GM12878 (cell line): ENCODE results near the gene BBX. TPM values are rescaled to one million over a fixed set of nuclear protein-coding genes. Genes with fewer than 3 reads are reported as not detected.
A peak's percentile ranks its signal among the peaks of the same experiment; 100 is the strongest.

Source experiments
- BACH1 ChIP-seq: fragments of 450-650 bp; IDR thresholded peaks from 2 replicates; pipeline ENCODE4 v1.6.1; 2017; ENCODE audit warnings: mild to moderate bottlenecking, borderline replicate concordance
- CHD2 ChIP-seq: IDR thresholded peaks from 2 replicates; pipeline ENCODE4 v1.6.1; 2011; ENCODE audit warnings: low read depth, low read length, improper control_type of control experiment, borderline replicate concordance
- CHD4 ChIP-seq: fragments of 200-600 bp; sonication (generic); IDR thresholded peaks from 2 replicates; pipeline ENCODE4 v1.6.1; 2016; ENCODE audit warnings: mild to moderate bottlenecking
- ETV6 ChIP-seq, 2 experiments: fragments of 450-650 bp in 1 of 2; IDR thresholded peaks in 1 of 2; conservative IDR thresholded peaks in 1 of 2; 2 replicates each; pipeline ENCODE4 v1.6.1; 2014; ENCODE audit warnings: antibody characterized with exemption in 1 of 2, borderline replicate concordance in 1 of 2, low read depth in 1 of 2, mild to moderate bottlenecking in 1 of 2, moderate library complexity in 1 of 2
- FOXK2 ChIP-seq: fragments of 450-650 bp; IDR thresholded peaks from 2 replicates; pipeline ENCODE4 v1.6.1; 2017; ENCODE audit warnings: mild to moderate bottlenecking, moderate library complexity
- IKZF1 ChIP-seq: fragments of 450-650 bp; conservative IDR thresholded peaks from 2 replicates; pipeline ENCODE4 v1.6.1; 2017; ENCODE audit warnings: antibody characterized with exemption, mild to moderate bottlenecking
- KAT2A ChIP-seq: conservative IDR thresholded peaks from 2 replicates; pipeline ENCODE4 v1.6.1; 2011; ENCODE audit warnings: low read depth, low read length; ENCODE audit not compliant: control insufficient read depth
- MTA3 ChIP-seq: IDR thresholded peaks from 2 replicates; pipeline ENCODE4 v1.6.1; 2012; ENCODE audit warnings: low read length, inconsistent platforms, borderline replicate concordance
- MYC ChIP-seq: IDR thresholded peaks from 2 replicates; pipeline ENCODE4 v1.6.1; 2011; ENCODE audit warnings: mild to moderate bottlenecking, low read length, moderate library complexity, inconsistent platforms; ENCODE audit not compliant: insufficient read depth, insufficient replicate concordance, insufficient read length, severe bottlenecking
- REST ChIP-seq: IDR thresholded peaks from 2 replicates; pipeline ENCODE4 v1.6.1; 2012; ENCODE audit warnings: mild to moderate bottlenecking, low read depth, low read length
- SPI1 ChIP-seq: IDR thresholded peaks from 2 replicates; pipeline ENCODE4 v1.6.1; 2011; ENCODE audit warnings: low read depth, mild to moderate bottlenecking, low read length, moderate library complexity, borderline replicate concordance; ENCODE audit not compliant: insufficient read depth
- ZBED1 ChIP-seq: IDR thresholded peaks from 2 replicates; pipeline ENCODE4 v1.6.1; 2016; ENCODE audit warnings: borderline replicate concordance
- ZBTB33 ChIP-seq: fragments of 450-650 bp; IDR thresholded peaks from 2 replicates; pipeline ENCODE4 v1.6.1; 2017; ENCODE audit warnings: mild to moderate bottlenecking
- ZBTB4 ChIP-seq: fragments of 450-650 bp; formaldehyde crosslinking; IDR thresholded peaks from 2 replicates; pipeline ENCODE4 v1.4.0; 2022; ENCODE audit warnings: mild to moderate bottlenecking, moderate library complexity
- ZSCAN29 ChIP-seq: fragments of 450-650 bp; IDR thresholded peaks from 2 replicates; pipeline ENCODE4 v1.6.1; 2017; ENCODE audit warnings: mild to moderate bottlenecking, moderate library complexity
- polyA plus RNA-seq, 11 experiments: library from polyadenylated mRNA; depleted of rRNA in 4 of 11; unstranded in 6 of 11; stranded (reverse) in 5 of 11; fragments of >200 nt; fragmentation: Nextera tagmentation in 4 of 11; fragmentation: Illumina TruSeq in 1 of 11; extraction: Ambion mirVana in 4 of 11; extraction: Trizol in 1 of 11; gene quantifications; 1 replicate in 1 of 11; 2 replicates in 10 of 11; pipeline versions ENCODE4 v1.2.1 to v1.2.3, GENCODE V29; 2011 to 2016; ENCODE audit warnings: inconsistent platforms in 2 of 11, missing spikeins in 2 of 11, low read depth in 1 of 11
- total RNA-seq, 4 experiments: library from RNA; depleted of rRNA in 3 of 4; stranded (reverse); fragments of >200 nt in 3 of 4; fragmentation: Illumina TruSeq in 1 of 4; extraction: Trizol in 1 of 4; gene quantifications; 2 replicates each; pipeline versions ENCODE4 v1.2.1 to v1.2.3, GENCODE V29; 2013 to 2021
- TF ChIP-seq, protein P1 (sequence below): fragments of 450-650 bp; formaldehyde crosslinking; IDR thresholded peaks from 2 replicates; pipeline ENCODE4 v1.5.0; 2022; ENCODE audit warnings: mild to moderate bottlenecking, missing genetic modification characterization

BBX gene
- total and polyA plus RNA-seq, 10 of the 15 experiments (the other 5 are each of a cell fraction or from before 2014, with no cell fraction given), result 13.3 to 38.5 (median 32.0) TPM

DNA sequence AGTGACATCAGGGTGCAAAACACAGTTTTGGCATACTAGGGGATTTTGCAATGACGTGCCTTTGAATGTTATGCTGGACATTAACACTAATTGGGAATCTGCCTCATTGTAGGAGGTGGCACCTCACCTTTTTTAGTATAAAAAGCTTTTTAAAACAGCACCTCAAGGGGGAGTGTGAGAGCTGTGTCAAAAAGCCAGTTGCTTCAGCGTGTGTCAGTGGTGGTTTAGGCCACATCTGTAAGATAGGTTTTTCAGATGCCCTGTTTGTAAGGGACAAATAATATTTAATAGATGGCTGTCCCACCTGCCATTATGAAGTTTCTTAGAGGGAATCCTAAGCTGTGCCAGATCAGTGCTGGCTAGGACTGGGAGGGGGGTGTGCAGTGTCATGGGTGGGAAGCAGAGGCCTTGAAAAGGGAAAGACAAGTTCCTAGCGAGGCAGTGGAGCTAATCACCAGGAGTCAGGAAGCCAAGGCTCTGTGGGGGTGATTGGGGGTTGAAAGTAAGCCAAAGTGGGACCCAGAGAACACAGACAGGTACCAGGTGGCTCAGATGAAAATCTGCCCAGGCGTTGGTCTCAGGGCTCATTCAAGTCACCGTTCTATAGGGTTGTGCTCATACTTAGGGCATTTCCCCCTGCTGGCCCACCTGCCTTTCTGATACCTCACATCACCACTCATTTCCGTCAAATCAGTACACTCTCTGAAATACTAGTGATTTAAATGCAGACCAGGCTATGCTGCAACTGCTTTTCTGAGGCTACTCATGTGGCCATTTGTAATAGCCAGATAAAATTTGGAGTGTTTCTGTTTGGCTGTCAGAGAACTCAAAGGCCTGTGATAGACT, 120.5 kb downstream of the BBX start (continued):
- TF ChIP-seq SPI1 (no peak), CHD2 (no peak), MYC (no peak), ZBTB33 (no peak), MTA3 (no peak), CHD4 (no peak), FOXK2 (no peak), IKZF1 (no peak), ETV6 (conservative IDR thresholded peaks at IDR 0.05 in 1 of 2, IDR thresholded peaks at IDR 0.05 in 1 of 2; ENCODE audit: borderline replicate concordance in 1 of 2, low read depth in 1 of 2) (0 out of 4 replicates have a peak, but pooled peaks of 1 of the 2 experiments have one; percentile 2), ZBED1 (no peak), ZSCAN29 (no peak), ZBTB4 (CRISPR knock-in tag) (no peak), REST (no peak), BACH1 (no peak), KAT2A (no peak)
- TF ChIP-seq, protein P1, sequence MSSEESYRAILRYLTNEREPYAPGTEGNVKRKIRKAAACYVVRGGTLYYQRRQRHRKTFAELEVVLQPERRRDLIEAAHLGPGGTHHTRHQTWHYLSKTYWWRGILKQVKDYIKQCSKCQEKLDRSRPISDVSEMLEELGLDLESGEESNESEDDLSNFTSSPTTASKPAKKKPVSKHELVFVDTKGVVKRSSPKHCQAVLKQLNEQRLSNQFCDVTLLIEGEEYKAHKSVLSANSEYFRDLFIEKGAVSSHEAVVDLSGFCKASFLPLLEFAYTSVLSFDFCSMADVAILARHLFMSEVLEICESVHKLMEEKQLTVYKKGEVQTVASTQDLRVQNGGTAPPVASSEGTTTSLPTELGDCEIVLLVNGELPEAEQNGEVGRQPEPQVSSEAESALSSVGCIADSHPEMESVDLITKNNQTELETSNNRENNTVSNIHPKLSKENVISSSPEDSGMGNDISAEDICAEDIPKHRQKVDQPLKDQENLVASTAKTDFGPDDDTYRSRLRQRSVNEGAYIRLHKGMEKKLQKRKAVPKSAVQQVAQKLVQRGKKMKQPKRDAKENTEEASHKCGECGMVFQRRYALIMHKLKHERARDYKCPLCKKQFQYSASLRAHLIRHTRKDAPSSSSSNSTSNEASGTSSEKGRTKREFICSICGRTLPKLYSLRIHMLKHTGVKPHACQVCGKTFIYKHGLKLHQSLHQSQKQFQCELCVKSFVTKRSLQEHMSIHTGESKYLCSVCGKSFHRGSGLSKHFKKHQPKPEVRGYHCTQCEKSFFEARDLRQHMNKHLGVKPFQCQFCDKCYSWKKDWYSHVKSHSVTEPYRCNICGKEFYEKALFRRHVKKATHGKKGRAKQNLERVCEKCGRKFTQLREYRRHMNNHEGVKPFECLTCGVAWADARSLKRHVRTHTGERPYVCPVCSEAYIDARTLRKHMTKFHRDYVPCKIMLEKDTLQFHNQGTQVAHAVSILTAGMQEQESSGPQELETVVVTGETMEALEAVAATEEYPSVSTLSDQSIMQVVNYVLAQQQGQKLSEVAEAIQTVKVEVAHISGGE, result no peak
